GM04504 (cell line): Measurements from ENCODE around the gene PITX2.

Experiments
- DNase-seq: peaks from one replicate; pipeline ENCODE4 v3.0.0-alpha.2; 2012; ENCODE audit warnings: low read depth

PITX2 gene

GRCh38 chr4:110623718-110624397, 981 bp upstream of the PITX2 start:
- DNase-seq, result no peak

DNA sequence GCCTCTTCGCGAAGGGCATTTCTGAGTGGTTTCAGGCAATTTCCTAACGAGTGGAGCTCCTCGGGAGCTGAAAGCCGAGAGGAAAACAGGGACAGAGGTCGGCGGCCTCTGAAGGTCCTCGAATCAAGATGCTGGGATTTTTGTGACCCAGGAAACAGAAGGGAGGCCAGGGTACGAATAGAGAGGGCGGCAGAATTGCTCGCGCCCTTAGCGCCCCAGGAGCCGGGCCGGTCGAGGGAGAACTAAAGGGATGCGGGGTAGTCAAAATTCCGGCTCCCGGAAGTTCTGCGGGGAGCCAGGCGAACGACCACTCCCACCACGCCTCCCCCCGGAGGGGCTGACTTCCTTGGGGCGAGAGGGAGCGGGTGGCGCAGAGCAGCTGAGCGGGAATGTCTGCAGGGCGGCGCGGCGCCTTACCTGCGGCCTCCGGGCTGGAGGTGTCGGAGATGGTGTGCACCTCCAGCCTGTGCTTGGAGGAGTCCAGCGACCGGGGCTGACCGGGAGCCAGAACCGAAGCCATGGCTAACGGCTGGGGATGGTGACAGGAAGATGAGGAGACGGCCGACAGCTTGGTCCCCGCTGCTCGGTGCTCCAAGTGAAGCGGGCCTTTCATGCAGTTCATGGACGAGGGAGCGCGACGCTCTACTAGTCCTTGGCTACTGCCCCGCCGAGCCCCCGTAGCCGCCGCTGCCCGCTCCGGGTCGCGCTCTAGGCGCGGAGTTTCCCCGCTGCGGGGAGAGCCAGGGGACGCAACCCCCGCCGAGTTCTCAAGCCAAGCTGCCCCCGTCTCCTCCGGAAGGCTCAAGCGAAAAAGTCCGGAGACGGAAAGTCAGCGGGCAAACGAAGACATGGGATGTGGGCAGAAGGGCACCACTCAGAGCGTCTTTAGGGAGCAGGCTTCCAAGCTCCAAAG, 782 bp downstream of the PITX2 start:
- no peak for DNase-seq

GRCh38 chr4:110621328-110621812, 1.5 kb downstream of the PITX2 start:
- no peak for DNase-seq

DNA sequence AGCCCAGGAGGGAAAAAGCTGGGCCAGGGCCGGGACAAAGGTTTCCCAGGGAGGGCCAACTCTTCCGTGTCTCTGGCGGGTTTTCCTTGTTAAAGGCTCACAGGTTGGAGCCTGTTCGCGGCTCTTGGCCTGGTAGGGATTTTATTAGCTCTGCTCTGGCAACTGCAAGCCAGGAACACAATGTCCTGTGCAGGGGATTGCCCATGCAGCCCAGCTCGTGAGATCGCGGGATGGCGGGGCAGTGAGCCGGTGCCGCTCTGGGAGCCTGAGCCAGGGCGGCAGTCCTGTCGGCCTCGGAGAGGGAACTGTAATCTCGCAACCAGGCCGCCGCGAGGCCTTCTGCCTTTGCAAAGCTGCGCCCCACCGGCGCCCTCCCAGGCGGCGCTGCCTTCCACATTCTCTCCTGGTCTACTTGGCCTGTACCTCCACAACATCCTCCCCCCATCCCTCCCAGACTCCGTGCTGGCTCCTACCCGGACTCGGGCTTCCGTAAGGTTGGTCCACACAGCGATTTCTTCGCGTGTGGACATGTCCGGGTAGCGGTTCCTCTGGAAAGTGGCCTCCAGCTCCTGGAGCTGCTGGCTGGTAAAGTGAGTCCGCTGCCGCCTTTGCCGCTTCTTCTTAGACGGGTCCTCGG, 2.1 kb downstream of the PITX2 start:
- no peak for DNase-seq

- DNase-seq, result no peak
Observed at GRCh38 chr4:110620322-110620690, 2.6 kb downstream of the PITX2 start.

GRCh38 chr4:110619463-110620247, 3.2 kb downstream of the PITX2 start:
- DNase-seq, result no peak

GRCh38 chr4:110618581-110619462, 4.1 kb downstream of the PITX2 start:
- DNase-seq, result no peak

DNA sequence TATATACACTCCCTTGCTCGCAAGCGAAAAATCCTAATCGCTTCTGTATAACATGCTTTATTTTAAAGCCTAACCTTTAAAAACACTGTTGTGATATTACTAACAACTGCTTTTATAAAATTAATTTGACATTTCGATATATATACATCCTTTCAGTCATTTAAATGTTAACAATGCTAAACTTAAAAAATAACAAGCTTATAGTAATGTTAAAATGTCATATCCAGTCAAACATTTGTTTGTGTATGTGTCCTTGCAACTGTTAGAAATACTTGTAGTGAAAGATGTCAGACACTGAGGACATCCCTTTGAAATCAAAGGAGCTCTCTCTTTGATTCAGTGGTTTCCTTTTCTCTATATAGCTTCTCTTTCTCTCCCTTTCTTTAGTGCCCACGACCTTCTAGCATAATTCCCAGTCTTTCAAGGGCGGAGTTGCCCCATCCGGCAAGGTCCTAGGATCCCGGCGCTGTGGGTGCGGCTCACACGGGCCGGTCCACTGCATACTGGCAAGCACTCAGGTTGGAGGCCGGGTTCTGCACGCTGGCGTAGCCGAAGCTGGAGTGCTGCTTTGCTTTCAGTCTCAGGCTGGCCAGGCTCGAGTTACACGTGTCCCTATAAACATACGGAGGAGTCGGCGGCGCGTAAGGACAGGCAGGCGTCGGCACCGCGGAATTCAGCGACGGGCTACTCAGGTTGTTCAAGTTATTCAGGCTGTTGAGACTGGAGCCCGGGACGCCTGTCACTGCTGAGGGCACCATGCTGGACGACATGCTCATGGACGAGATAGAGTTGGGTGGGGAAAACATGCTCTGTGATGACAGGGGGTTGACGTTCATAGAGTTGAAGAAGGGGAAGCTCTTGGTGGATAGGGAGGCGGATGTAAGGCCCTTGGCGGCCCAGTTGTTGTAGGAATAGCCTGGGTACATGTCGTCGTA, 5.0 kb downstream of the PITX2 start:
- DNase-seq, result no peak

DNA sequence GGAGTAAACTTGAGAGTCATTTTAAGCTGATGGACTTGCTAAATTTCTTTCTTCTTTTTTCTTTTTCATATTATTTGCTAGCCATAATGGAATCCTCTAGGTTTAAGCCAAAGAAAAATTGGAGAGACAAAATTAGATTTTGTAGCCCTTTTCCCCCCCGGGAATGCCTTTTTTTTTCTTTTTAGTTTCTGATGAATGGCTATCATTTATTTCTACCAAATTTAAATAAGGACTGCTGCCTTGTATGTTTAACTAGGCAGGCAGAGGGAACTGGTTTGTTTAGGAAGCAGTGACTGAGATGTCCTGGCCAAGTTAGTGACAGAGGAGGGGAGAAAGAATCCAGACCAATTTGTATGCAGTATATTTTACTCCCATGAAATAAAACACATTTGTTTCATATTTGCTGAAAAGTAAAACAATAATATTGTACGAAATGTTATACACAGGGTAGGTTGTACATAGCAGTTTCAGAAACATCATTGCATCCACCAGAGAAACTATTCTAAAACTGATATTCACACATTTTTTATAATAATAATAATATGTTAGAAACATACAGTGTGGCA, 5.7 kb downstream of the PITX2 start:
- DNase-seq, result no peak

GRCh38 chr4:110616238-110617074, 6.4 kb downstream of the PITX2 start:
- DNase-seq, result no peak

GRCh38 chr4:110615353-110616237, 7.3 kb downstream of the PITX2 start:
- DNase-seq, result no peak

GRCh38 chr4:110614976-110615352, 7.9 kb downstream of the PITX2 start:
- no peak for DNase-seq

GRCh38 chr4:110614173-110614963, 8.5 kb downstream of the PITX2 start:
- DNase-seq, result no peak

- DNase-seq, result no peak
Observed at GRCh38 chr4:110613745-110614144, 9.1 kb downstream of the PITX2 start.

- no peak for DNase-seq
Observed at GRCh38 chr4:110612631-110613269, 10.1 kb downstream of the PITX2 start.

GRCh38 chr4:110611968-110612447, 10.9 kb downstream of the PITX2 start:
- DNase-seq, result no peak
